Left forelimb (tissue), 1 donor: ENCODE data around the gene PPP1R1A.
A peak's percentile ranks its signal among the peaks of the same experiment; 100 is the strongest.

Source experiments
- DNase-seq: peaks from one replicate; pipeline ENCODE4 v3.0.0-alpha.2; 2018; ENCODE audit warnings: low spot score

PPP1R1A gene

GRCh38 chr12:54603173-54603814 is 14.8 kb upstream of the PPP1R1A start:
- DNase-seq, result no peak

- no peak for DNase-seq
Measured at GRCh38 chr12:54602661-54603060, 14.2 kb upstream of the PPP1R1A start.

- no peak for DNase-seq
Measured at GRCh38 chr12:54601841-54602240, 13.4 kb upstream of the PPP1R1A start.

DNA sequence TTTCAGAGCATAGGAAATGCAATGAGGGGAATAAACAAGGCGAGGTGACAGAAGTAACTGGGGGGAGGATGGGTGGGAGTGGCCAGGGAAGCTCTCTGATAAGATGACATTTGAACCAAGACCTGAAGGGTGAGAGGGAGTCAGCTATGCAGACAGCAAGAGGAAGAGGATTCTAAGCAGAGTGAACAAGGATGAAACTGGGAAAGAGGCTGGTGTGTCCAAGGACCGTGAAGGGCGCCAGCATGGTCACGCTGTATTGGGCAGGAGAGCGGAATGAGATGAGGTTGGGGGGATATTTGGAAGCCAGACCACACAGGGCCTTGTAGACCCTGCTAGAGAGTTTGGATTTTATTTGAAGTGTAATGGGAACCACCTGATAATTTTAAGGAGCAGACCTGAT is 10.5 kb upstream of the PPP1R1A start:
- no peak for DNase-seq

GRCh38 chr12:54596526-54596946 is 8.1 kb upstream of the PPP1R1A start:
- no peak for DNase-seq

DNA sequence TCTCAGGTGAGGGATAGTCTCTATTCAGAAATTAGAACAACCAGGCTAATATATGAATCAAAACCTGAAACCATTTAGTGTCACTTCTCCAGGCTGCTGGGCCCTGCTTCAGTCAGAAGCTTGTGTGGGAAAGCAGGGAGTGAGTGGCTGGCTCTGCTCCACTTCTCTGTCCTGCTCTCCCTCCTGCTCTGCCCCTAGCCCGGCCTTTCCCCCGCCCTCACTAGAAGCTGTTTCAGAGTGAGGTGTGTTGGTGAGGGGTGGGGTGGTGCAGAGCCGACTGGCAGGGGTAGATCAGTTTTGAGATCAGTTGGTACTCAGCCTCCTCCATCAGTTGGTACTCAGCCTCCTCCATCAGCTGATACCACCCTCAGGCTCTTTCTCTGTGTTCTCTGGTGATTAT is 7.0 kb upstream of the PPP1R1A start:
- no peak for DNase-seq

- DNase-seq, result no peak
Measured at GRCh38 chr12:54593725-54594124, 5.3 kb upstream of the PPP1R1A start.

DNA sequence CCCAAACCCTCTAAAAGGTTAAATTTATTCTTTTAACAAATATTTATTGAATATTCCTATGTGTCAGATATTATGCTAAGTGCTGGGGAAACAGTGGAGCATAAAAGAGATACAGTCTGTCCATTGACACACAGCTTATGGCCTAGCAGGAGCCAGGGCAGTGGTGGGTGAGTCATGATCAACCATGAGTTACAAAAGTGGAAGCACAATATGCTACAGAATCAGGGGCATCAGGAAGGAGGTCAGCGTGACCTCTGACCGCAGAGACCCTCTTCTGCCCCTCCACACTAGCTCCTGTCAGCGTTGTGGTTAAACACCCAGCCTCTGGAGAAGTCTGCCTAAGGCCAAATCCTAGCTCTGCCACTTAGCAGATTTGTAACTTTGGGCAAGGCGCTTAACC is 4.7 kb upstream of the PPP1R1A start:
- DNase-seq, result no peak

DNA sequence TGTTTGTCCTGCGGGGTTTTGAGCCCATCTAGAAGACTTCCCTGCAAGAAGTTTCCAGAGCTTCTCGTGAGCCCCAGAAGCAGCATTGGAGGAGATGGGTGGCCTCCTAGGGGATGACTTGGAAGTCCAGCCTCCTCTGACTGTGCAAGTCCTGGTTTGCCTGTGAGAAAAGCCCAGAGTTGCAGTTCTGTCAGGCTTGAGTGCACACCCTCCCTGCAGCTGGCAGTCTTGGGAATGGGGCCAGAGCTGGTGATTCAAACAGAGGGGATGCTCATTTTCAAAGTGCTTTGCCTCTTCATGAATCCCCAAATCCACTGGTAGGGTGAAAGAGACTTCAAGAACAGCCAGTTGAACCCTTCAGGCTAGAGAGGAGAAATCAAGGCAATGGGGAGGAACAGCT is 3.9 kb upstream of the PPP1R1A start:
- no peak for DNase-seq

DNA sequence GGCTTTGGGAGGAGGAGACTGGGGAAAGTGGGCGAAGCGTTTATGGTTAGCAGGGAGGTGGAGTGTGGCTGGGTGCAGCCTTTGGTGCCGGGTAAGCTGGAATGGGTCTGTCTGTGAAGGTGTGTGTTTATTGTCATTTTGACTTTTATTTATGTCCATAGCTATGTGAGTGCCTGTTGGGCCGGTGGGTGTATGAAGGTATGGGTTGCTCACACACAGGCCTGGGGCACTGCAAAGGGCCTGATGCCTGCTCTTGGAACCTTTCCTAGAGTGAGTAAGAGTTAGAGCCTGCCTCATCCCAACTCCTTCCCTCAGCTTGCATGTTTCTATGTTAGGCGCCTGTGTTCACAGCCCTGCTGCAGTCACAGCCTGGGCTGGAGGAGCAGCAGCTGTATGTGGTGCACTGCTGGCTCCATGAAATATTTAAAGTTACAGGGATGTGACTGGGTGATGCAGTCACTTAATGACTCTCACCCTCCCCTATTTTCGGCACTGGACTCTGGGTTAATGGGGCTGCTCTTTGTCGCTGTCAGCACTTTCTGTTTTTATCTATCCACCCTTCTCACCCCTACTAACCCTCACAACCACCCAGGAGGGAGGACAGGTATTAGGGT is 2.6 kb upstream of the PPP1R1A start:
- DNase-seq, result no peak

DNA sequence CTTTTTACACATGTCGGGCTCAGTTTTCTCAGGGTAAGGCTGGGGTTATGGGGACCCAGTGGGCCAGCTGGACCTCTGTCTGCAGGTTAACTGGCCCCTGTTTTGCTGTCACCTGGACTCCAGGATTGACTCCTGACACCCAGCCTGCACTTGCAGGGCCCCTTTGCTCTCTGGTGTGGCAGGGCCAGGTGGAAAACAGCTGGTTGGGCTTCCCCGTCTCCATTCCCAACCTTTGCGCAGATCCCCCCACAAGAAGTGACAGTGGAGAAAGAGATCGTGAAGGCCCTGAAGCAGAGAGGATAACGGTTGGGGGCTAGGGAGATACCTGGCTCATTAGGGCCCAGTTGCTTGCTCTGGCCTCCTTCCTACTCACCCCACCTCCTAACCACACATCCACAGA is 1.5 kb upstream of the PPP1R1A start:
- DNase-seq, result no peak

DNA sequence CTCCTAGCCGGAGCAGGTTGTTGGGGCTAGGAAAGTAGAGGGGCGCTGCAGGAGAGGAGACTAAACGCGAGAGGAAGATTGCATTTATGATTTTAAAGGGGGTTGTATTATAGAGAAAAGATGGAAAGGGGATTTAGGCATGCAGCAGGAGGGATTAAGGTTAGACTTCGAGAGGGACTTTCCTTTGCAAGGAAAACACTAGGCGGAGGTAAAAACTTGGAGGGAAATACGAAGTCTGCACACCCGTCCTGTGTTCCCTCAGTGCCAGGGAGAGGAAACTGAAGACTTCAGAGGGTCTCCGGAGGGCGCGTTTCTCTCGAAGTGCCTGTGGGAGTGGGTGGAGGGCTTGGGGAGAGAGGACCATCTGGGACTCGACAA is 420 bp upstream of the PPP1R1A start:
- DNase-seq, result no peak

- no peak for DNase-seq
Measured at GRCh38 chr12:54587315-54587873, 1.1 kb downstream of the PPP1R1A start.

DNA sequence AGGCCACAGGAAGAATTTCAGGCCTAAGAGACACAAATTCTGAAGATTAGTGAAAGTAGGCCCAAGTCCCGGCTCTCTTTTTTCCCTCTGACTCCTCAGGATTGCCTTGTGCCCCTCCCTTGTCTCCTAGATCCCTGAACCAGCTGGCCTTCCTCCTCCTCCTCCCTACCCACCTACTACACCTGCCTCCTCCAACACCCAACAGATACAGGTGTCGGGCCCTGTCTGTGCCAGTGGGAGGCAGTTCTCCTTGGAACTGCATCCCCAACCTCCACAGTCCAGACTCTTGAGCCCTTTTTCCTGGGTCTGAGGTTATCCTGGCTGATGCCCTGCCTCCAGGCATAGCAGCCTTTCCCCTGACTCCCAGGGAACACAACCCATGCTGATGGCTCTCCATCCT is 1.8 kb downstream of the PPP1R1A start:
- DNase-seq, result no peak

DNA sequence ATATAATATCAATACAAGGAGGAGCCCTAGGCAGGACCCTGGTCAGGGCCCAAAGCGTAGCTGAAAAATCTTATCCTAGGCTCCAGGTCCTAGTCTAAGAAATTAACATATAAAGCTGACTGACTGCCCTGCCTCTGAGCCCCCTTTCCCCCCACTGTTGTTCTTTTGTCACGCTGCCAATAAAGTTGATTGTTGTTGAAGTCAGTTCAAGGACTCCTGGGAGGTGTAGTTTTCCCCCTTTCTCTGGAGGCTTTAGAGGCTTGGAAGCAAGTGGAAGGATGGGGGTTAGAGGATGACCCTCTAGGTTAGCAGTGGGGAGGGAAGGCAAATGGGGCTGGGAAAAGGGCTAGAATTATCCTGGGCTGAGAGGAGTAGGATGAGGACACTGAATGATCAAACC is 3.2 kb downstream of the PPP1R1A start:
- DNase-seq, result no peak

DNA sequence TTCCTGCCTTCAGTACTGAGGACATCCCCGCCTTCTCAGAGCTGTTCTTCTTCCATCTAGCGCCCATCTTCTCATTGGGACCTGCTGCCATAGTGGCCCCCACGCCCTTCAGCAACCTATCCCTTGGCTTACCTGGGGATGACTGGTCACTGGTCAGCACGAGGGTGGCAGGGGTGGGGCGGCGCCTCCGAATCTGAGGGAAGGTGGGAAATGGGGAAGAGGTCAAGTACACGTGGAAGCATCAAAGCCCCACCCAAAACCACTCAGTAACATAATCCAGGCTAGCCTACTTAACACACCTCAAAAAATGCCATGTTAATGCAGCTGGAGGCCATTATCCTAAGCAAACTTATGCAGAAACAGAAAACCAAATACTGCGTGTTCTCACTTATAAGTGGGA is 4.3 kb downstream of the PPP1R1A start:
- no peak for DNase-seq

GRCh38 chr12:54583726-54584125 is 4.7 kb downstream of the PPP1R1A start:
- DNase-seq, result no peak

- DNase-seq, result no peak
Measured at GRCh38 chr12:54581412-54581811, 7.0 kb downstream of the PPP1R1A start.

- DNase-seq, result peak; percentile 91
Measured at GRCh38 chr12:54579696-54580333, 8.6 kb downstream of the PPP1R1A start.

GRCh38 chr12:54579258-54579657 is 9.2 kb downstream of the PPP1R1A start:
- DNase-seq, result no peak

GRCh38 chr12:54578778-54579177 is 9.7 kb downstream of the PPP1R1A start:
- DNase-seq, result no peak

DNA sequence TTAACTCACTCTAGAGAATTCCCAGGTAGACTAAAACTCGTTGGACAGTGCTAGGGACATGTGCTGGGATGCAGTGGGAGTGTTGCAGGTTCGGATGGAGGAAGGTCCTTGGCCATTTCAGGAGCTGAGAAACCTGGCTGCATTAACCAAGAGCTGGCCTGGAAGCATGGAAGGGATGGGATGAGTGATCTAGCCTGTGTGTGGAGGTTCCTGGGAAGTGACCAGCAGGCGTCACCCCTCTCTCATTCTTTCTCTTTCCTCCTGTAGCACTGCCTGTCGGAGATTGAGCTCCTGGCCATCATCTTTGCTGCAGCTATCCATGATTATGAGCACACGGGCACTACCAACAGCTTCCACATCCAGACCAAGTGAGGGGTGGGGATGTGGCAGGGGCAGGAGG is 15.6 kb downstream of the PPP1R1A start:
- no peak for DNase-seq
